ENCODE results near the gene IRX3. TPM values are rescaled to one million over a fixed set of nuclear protein-coding genes. Genes with fewer than 3 reads are reported as not detected.
"Not testable (repeated sequence)": the region's sequence is repeated elsewhere in the genome, so short reads cannot be mapped to it uniquely, and the experiment has no call there.

Gene IRX3
- total and polyA plus RNA-seq, 2 experiments from 2014 or later = 6.4 to 15.6 TPM

DNA sequence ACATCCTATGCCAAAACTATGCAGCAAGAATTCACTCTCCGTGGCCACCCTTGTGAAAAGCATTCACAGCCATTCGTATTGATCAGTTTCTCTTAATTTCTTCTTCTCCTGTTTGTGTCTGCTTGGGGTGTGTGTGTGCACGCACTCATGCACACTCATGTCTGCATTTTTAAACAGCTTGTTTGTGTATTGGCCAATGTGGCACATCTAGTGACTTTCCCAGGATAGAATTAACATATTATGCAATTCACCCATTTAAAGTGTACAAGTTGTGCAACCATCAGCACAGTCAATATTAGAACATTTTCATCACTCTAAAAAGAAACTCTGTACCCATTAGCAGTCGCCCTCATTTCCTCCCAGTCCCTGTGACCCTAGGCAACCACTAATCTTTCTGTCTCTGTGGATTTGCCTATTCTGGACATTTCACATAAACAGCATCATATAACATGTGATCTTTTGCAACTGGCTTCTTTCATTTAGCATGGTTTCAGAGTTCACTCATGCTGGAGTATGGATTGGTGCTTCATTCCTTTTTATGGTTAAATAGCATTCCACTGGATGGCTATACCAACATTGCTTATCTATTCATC, 20.1 kb downstream of the IRX3 start:
- no peaks in the 10 kb centered on the region for H3K36me3 ChIP-seq (ENCODE audit: low read depth)
- H3K27me3 ChIP-seq (replicated peaks; ENCODE audit: insufficient read depth) = peaks cover 11% of the 10 kb centered on the region; the same call in 1 of the 2 replicates
- no peak overlapping the region for H2AFZ ChIP-seq
- H3K79me2 ChIP-seq (ENCODE audit: insufficient read depth) = no peaks in the 10 kb centered on the region
- no peaks in the 10 kb centered on the region for H4K20me1 ChIP-seq (ENCODE audit: insufficient read depth)
- H3K9me3 ChIP-seq (ENCODE audit: low read depth) = no peaks in the 10 kb centered on the region
- peak; percentile 53 for DNase-seq
- no peak overlapping the region for H3K4me3 ChIP-seq
- H3F3A ChIP-seq (ENCODE audit: insufficient read depth) = peaks cover 15% of the 10 kb centered on the region; the same call in 1 of the 2 replicates
- WGBS, 2 experiments (ENCODE audit: low coverage in 1 of 2, low lambda C conversion rate in 2 of 2, missing lambda C conversion rate in 2 of 2) = 48 to 49% methylated on average over 4 of the region's 4 CpGs
- H3K9me2 ChIP-seq (ENCODE audit: insufficient read depth) = no peaks in the 10 kb centered on the region
- TF ChIP-seq EZH2phosphoT487 (IDR thresholded peaks at IDR 0.05; ENCODE audit: insufficient read depth, low read depth) (no peak), EZH2 (IDR thresholded peaks at IDR 0.05; ENCODE audit: insufficient read depth, poor library complexity, severe bottlenecking) (no peak)
- H3K4me1 ChIP-seq (ENCODE audit: insufficient read depth) = no peaks in the 10 kb centered on the region
- H3K4me2 ChIP-seq (ENCODE audit: unreplicated experiment) = no peak overlapping the region
- H3K9ac ChIP-seq = no peak overlapping the region
- no peak overlapping the region for H3K27ac ChIP-seq
- in situ Hi-C loops (cut with MboI) = no loop called here

DNA sequence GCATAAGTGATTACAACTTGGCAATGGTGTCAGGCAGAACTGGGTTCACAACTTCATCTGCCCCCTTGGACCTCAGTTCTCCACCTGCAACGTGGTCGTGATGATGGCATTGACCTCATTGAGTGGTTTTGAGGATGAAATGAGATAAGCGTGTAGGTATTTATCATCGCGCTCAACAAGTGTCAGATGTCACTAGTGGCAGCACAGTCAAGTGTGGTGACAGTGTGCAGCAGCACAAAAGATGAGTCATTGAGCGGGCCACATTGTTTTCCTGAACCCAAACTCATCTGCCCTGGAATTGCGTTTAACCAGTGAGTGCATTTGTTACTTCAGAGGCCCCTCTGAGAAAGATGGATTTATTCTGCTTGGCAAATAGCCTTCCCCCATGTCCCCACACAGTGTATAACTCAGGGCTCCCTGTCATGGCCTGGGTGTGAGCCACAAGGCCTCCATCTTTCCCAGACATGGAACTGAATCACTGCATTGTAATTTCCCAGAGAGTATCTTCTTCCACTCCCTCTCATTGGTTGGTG, 20.9 kb downstream of the IRX3 start:
- H3K9me3 ChIP-seq (ENCODE audit: low read depth) = no peaks in the 10 kb centered on the region
- peak; percentile 35 for DNase-seq
- H3K9me2 ChIP-seq (ENCODE audit: insufficient read depth) = no peaks in the 10 kb centered on the region
- TF ChIP-seq EZH2 (IDR thresholded peaks at IDR 0.05; ENCODE audit: insufficient read depth, poor library complexity, severe bottlenecking) (no peak), EZH2phosphoT487 (IDR thresholded peaks at IDR 0.05; ENCODE audit: insufficient read depth, low read depth) (no peak)
- H3K36me3 ChIP-seq (ENCODE audit: low read depth) = no peaks in the 10 kb centered on the region
- no peaks in the 10 kb centered on the region for H4K20me1 ChIP-seq (ENCODE audit: insufficient read depth)
- H3K4me3 ChIP-seq = no peak overlapping the region
- H3K27ac ChIP-seq = no peak overlapping the region
- H3K4me1 ChIP-seq (ENCODE audit: insufficient read depth) = no peaks in the 10 kb centered on the region
- H2AFZ ChIP-seq = no peak overlapping the region
- no peak overlapping the region for H3K4me2 ChIP-seq (ENCODE audit: unreplicated experiment)
- no peaks in the 10 kb centered on the region for H3K79me2 ChIP-seq (ENCODE audit: insufficient read depth)
- H3K27me3 ChIP-seq (replicated peaks; ENCODE audit: insufficient read depth) = peaks cover 11% of the 10 kb centered on the region; the same call in 1 of the 2 replicates
- no peak overlapping the region for H3K9ac ChIP-seq
- 88 to 89% methylated on average over 7 of the region's 7 CpGs for WGBS, 2 experiments (ENCODE audit: low coverage in 1 of 2, low lambda C conversion rate in 2 of 2, missing lambda C conversion rate in 2 of 2)
- in situ Hi-C loops (cut with MboI) = no loop called here
- peaks cover 15% of the 10 kb centered on the region; the same call in 1 of the 2 replicates for H3F3A ChIP-seq (ENCODE audit: insufficient read depth)

DNA sequence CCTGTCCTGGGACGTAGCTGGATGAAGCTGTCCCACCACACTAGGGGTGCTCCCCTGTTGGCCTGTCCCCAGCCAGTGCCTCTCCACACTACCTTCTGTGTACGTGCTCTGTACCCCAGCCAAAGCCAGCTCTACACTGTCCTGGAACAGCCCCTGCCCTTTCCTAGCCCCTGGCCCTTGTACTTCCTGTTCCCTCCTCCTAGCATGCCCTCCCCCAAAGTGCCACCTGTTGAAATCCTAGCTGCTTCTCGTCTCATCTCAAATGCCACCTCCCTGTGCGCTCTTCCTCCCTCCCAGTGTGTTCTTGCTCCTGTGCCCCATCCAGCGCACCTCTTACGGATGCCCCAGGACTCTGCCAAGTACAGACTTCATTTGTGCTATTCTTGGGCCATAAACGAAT, 33.5 kb downstream of the IRX3 start:
- Histone ChIP-seq H3K36me3 (ENCODE audit: low read depth) (no peaks in the 10 kb centered on the region), H3K79me2 (ENCODE audit: insufficient read depth) (no peaks in the 10 kb centered on the region), H3K27me3 (replicated peaks; ENCODE audit: insufficient read depth) (peaks cover 2% of the 10 kb centered on the region; the same call in 1 of the 2 replicates), H3K4me2 (ENCODE audit: unreplicated experiment) (no peak overlapping the region), H3K9ac (no peak overlapping the region), H3K9me2 (ENCODE audit: insufficient read depth) (no peaks in the 10 kb centered on the region), H3K9me3 (ENCODE audit: low read depth) (no peaks in the 10 kb centered on the region), H3K27ac (no peak overlapping the region), H3K4me3 (no peak overlapping the region), H3K4me1 (ENCODE audit: insufficient read depth) (no peaks in the 10 kb centered on the region), H4K20me1 (ENCODE audit: insufficient read depth) (no peaks in the 10 kb centered on the region), H2AFZ (no peak overlapping the region), H3F3A (ENCODE audit: insufficient read depth) (no peaks in the 10 kb centered on the region)
- in situ Hi-C loops (cut with MboI) = no loop called here
- no peak for TF ChIP-seq EZH2phosphoT487 (IDR thresholded peaks at IDR 0.05; ENCODE audit: insufficient read depth, low read depth)
- TF ChIP-seq EZH2 (IDR thresholded peaks at IDR 0.05; ENCODE audit: insufficient read depth, poor library complexity, severe bottlenecking) = no peak
- no peak for DNase-seq
- 77 to 91% methylated on average over 7 of the region's 7 CpGs for WGBS, 2 experiments (ENCODE audit: low coverage in 1 of 2, low lambda C conversion rate in 2 of 2, missing lambda C conversion rate in 2 of 2)

DNA sequence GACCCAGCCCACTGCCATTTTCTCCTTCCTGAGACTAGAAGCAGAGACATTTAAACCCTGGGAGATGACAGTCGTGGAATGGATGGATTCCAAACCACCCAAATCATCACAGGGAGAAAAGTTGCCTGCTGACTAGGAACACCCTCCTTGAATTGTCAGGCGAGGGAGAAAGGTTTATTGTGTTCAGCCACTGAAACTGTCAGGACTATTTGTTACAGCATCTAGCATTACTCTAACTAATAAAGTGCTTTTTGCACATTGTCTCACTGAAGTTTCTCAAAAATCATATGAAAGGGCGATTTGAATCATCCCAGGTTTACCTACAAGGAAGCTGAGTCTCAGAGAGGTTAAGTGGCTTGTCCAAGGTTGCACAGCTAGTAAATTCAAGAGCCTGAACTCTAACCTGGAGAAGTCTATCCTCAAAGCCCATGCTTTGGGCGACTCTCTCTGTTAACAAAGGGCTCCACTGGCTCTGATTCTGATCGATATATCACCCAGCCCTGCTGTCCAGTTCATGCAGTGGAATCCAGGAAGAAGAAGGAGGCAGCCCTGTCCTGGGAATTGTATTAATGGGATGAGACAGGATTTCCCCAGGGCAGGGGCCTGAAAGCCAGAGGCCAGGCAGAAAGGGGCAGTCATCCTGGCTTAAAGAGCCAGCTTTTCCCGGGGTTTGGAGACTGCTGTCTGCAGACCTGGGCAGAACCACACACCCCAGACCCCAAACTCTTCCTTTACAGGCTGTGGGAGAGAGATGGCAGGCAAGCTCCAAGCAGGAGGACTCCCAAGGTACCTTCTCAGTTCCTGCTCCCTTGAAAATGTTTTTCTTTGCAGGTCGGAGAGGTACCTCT, 37.5 kb downstream of the IRX3 start:
- H3K27me3 ChIP-seq (replicated peaks; ENCODE audit: insufficient read depth) = peaks cover 19% of the 10 kb centered on the region
- H3K9ac ChIP-seq = no peak overlapping the region
- H3F3A ChIP-seq (ENCODE audit: insufficient read depth) = no peaks in the 10 kb centered on the region
- H3K4me2 ChIP-seq (ENCODE audit: unreplicated experiment) = no peak overlapping the region
- no peak for DNase-seq
- H3K79me2 ChIP-seq (ENCODE audit: insufficient read depth) = no peaks in the 10 kb centered on the region
- 47% methylated on average over 7 of the region's 7 CpGs for WGBS, 2 experiments (ENCODE audit: low coverage in 1 of 2, low lambda C conversion rate in 2 of 2, missing lambda C conversion rate in 2 of 2)
- no peak overlapping the region for H3K4me3 ChIP-seq
- in situ Hi-C loops (cut with MboI) = no loop called here
- H3K36me3 ChIP-seq (ENCODE audit: low read depth) = no peaks in the 10 kb centered on the region
- H3K9me3 ChIP-seq (ENCODE audit: low read depth) = no peaks in the 10 kb centered on the region
- no peak overlapping the region for H3K27ac ChIP-seq
- H3K4me1 ChIP-seq (ENCODE audit: insufficient read depth) = no peaks in the 10 kb centered on the region
- H3K9me2 ChIP-seq (ENCODE audit: insufficient read depth) = no peaks in the 10 kb centered on the region
- no peak overlapping the region for H2AFZ ChIP-seq
- no peaks in the 10 kb centered on the region for H4K20me1 ChIP-seq (ENCODE audit: insufficient read depth)
- TF ChIP-seq EZH2 (IDR thresholded peaks at IDR 0.05; ENCODE audit: insufficient read depth, poor library complexity, severe bottlenecking) (no peak), EZH2phosphoT487 (IDR thresholded peaks at IDR 0.05; ENCODE audit: insufficient read depth, low read depth) (no peak)

DNA sequence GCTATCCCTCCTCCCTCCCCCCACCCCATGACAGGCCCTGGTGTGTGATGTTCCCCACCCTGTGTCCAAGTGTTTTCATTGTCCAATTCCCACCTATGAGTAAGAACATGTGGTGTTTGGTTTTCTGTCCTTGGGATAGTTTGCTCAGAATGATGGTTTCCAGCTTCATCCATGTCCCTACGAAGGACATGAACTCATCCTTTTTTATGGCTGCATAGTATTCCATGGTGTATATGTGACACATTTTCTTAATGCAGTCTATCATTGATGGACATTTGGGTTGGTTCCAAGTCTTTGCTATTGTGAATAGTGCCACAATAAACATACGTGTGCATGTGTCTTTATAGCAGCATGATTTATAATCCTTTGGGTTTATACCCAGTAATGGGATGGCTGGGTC, 38.9 kb downstream of the IRX3 start:
- WGBS, 2 experiments (ENCODE audit: low coverage in 1 of 2, low lambda C conversion rate in 2 of 2, missing lambda C conversion rate in 2 of 2) = 63 to 80% methylated on average over 2 of the region's 2 CpGs
- H3K9me2 ChIP-seq (ENCODE audit: insufficient read depth); H3K27ac ChIP-seq; DNase-seq; in situ Hi-C loops (cut with MboI); H2AFZ ChIP-seq; H3K9ac ChIP-seq; H3F3A ChIP-seq (ENCODE audit: insufficient read depth); H3K79me2 ChIP-seq (ENCODE audit: insufficient read depth); H4K20me1 ChIP-seq (ENCODE audit: insufficient read depth); H3K4me1 ChIP-seq (ENCODE audit: insufficient read depth); H3K9me3 ChIP-seq (ENCODE audit: low read depth); H3K4me3 ChIP-seq; H3K36me3 ChIP-seq (ENCODE audit: low read depth); H3K4me2 ChIP-seq (ENCODE audit: unreplicated experiment): not testable (repeated sequence)
- H3K27me3 ChIP-seq (replicated peaks; ENCODE audit: insufficient read depth) = peaks cover 24% of the 10 kb centered on the region
